GM19351 (cell line): ENCODE measurements around the gene SLU7.

Experiments used
- ATAC-seq: cut with Tn5 transposase; IDR thresholded peaks from one replicate; pipeline ENCODE4 v1.9.1; 2021; ENCODE audit warnings: mild to moderate bottlenecking, moderate library complexity; ENCODE audit not compliant: unreplicated experiment

Gene SLU7

GRCh38 chr5:160420331-160420610 lies 1.4 kb upstream of the SLU7 start:
- no peak for ATAC-seq

- peak; percentile 32 for ATAC-seq
Measured at GRCh38 chr5:160419458-160420330, 813 bp upstream of the SLU7 start.

GRCh38 chr5:160399402-160400353 lies 19.2 kb downstream of the SLU7 start, which contains the start of gene FAM200C:
FAM200C (minus strand) TSS chr5:160400054; CDS start chr5:160395490, 4,564 bp downstream.
- peak; percentile 84 for ATAC-seq

GRCh38 chr5:160398806-160399205 lies 20.1 kb downstream of the SLU7 start:
- no peak for ATAC-seq

GRCh38 chr5:160397492-160397891 lies 21.4 kb downstream of the SLU7 start:
- ATAC-seq = no peak

- ATAC-seq = no peak
Measured at GRCh38 chr5:160395111-160395510, 23.8 kb downstream of the SLU7 start.

GRCh38 chr5:160390787-160391696 lies 27.8 kb downstream of the SLU7 start:
- peak; percentile 56 for ATAC-seq

- ATAC-seq = no peak
Measured at GRCh38 chr5:160387445-160387844, 31.4 kb downstream of the SLU7 start.

- no peak for ATAC-seq
Measured at GRCh38 chr5:160385496-160385895, 33.4 kb downstream of the SLU7 start.

- no peak for ATAC-seq
Measured at GRCh38 chr5:160384681-160385080, 34.2 kb downstream of the SLU7 start.

- ATAC-seq = no peak
Measured at GRCh38 chr5:160382346-160382745, 36.5 kb downstream of the SLU7 start.

- no peak for ATAC-seq
Measured at GRCh38 chr5:160380041-160380440, 38.8 kb downstream of the SLU7 start.

GRCh38 chr5:160379511-160379910 lies 39.4 kb downstream of the SLU7 start:
- ATAC-seq = no peak

GRCh38 chr5:160378330-160378729 lies 40.6 kb downstream of the SLU7 start:
- ATAC-seq = no peak

- ATAC-seq = no peak
Measured at GRCh38 chr5:160377651-160378050, 41.2 kb downstream of the SLU7 start.

- ATAC-seq = no peak
Measured at GRCh38 chr5:160376416-160376815, 42.5 kb downstream of the SLU7 start.

GRCh38 chr5:160375701-160376100 lies 43.2 kb downstream of the SLU7 start:
- ATAC-seq = no peak

GRCh38 chr5:160375166-160375565 lies 43.7 kb downstream of the SLU7 start:
- no peak for ATAC-seq

- no peak for ATAC-seq
Measured at GRCh38 chr5:160371294-160371693, 47.6 kb downstream of the SLU7 start.

- ATAC-seq = no peak
Measured at GRCh38 chr5:160370713-160371034, 48.2 kb downstream of the SLU7 start.
